ENCODE measurements around the gene SF3A2. TPM values are rescaled to one million over a fixed set of nuclear protein-coding genes. Genes with fewer than 3 reads are reported as not detected.

SF3A2 gene
- total RNA-seq, 2 donors from 2014 or later = 146 to 147 TPM

GRCh38 chr19:2225415-2226050, 11.1 kb upstream of the SF3A2 start:
- no peak overlapping the region for H3K4me3 Mint-ChIP-seq
- DNase-seq = no peak
- peaks cover 5% of the 10 kb centered on the region for H3K4me1 Mint-ChIP-seq (ENCODE audit: low read depth)
- no peaks in the 10 kb centered on the region for H3K9me3 Mint-ChIP-seq
- H3K36me3 Mint-ChIP-seq (ENCODE audit: insufficient read depth in 2 of 2) = peaks cover 3 to 16% of the 10 kb centered on the region in 2 donors
- H3K27me3 Mint-ChIP-seq (ENCODE audit: low read depth) = no peaks in the 10 kb centered on the region
- no peak for ATAC-seq (replicated peaks in 1 of 2)
- H3K27ac Mint-ChIP-seq = no peak overlapping the region

DNA sequence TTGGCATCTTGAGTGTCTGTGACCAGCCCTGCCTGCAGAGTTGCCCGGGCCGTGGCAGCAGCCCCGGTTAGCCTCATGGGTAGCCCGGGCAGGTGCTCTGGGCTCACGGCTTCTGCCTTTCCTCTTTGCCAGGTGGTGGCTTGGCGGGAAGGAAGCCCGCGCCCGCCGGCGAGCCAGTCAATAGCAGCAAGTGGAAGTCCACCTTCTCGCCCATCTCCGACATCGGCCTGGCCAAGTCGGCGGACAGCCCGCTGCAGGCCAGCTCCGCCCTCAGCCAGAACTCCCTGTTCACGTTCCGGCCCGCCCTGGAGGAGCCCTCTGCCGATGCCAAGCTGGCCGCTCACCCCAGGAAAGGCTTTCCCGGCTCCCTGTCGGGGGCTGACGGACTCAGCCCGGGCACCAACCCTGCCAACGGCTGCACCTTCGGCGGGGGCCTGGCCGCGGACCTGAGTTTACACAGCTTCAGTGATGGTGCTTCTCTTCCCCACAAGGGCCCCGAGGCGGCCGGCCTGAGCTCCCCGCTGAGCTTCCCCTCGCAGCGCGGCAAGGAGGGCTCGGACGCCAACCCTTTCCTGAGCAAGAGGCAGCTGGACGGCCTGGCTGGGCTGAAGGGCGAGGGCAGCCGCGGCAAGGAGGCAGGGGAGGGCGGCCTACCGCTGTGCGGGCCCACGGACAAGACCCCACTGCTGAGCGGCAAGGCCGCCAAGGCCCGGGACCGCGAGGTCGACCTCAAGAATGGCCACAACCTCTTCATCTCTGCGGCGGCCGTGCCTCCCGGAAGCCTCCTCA, 10.4 kb upstream of the SF3A2 start:
- ATAC-seq (replicated peaks in 1 of 2) (no peak), DNase-seq (no peak)
- H3K27ac Mint-ChIP-seq = no peak overlapping the region
- H3K9me3 Mint-ChIP-seq = no peaks in the 10 kb centered on the region
- H3K27me3 Mint-ChIP-seq (ENCODE audit: low read depth) = no peaks in the 10 kb centered on the region
- H3K4me1 Mint-ChIP-seq (ENCODE audit: low read depth) = peaks cover 5% of the 10 kb centered on the region
- H3K4me3 Mint-ChIP-seq = no peak overlapping the region
- H3K36me3 Mint-ChIP-seq (ENCODE audit: insufficient read depth in 2 of 2) = peaks cover 3 to 16% of the 10 kb centered on the region in 2 donors

- Mint-ChIP-seq H3K4me1 (ENCODE audit: low read depth) (peaks cover 5% of the 10 kb centered on the region), H3K9me3 (no peaks in the 10 kb centered on the region), H3K4me3 (no peak overlapping the region), H3K27me3 (ENCODE audit: low read depth) (no peaks in the 10 kb centered on the region), H3K36me3 (ENCODE audit: insufficient read depth in 2 of 2) (peaks cover 3 to 16% of the 10 kb centered on the region in 2 donors), H3K27ac (no peak overlapping the region)
- DNase-seq (no peak), ATAC-seq (replicated peaks in 1 of 2) (no peak)
Measured at GRCh38 chr19:2226840-2227360, 9.7 kb upstream of the SF3A2 start.

GRCh38 chr19:2227415-2228156, 9.0 kb upstream of the SF3A2 start:
- no peaks in the 10 kb centered on the region for H3K27me3 Mint-ChIP-seq (ENCODE audit: low read depth)
- DNase-seq = no peak
- peaks cover 5% of the 10 kb centered on the region for H3K4me1 Mint-ChIP-seq (ENCODE audit: low read depth)
- peaks cover 3 to 14% of the 10 kb centered on the region in 2 donors for H3K36me3 Mint-ChIP-seq (ENCODE audit: insufficient read depth in 2 of 2)
- H3K9me3 Mint-ChIP-seq = no peaks in the 10 kb centered on the region
- H3K27ac Mint-ChIP-seq = no peak overlapping the region
- no peak for ATAC-seq (replicated peaks in 1 of 2)
- H3K4me3 Mint-ChIP-seq = no peak overlapping the region

DNA sequence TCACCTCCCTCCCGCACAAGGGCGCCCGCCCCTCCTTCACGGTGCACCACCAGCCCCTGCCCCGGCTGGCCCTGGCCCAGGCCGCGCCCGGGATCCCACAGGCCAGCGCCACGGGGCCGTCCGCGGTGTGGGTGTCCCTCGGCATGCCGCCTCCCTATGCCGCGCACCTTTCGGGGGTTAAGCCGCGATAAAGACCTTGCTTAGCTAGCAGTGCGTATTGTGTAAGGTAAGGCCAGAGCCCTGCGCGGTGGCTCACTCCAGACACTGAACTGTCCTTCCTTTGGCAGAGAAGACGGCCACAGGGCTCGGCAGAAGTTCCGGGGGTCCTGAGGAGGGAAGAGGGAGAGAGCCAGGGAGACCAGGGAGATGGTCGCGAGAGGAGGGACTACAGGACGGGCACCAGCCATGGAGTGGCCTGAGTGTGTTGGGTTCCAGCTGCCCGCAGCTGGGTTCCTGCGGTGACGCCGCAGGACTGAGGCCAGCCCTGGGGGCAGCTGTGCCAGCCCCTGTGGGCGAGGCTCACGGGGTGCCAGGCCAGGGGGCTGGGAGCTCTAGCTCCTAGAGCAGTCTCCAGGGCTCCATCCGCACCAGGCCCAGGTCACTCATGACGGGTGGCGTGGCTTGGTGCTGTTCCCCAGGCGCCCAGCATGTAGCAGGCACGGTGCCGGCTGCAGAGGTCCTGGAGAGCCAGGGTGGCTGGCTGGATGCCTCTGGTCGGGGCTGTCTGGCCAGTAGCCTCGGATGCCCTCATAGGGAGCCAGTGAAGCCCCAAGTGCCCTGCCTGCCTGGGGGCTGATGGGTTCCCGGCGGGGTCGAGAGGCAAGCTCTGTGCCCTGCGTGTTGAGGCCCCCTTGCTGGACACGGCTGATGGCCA, 8.2 kb upstream of the SF3A2 start:
- DNase-seq (no peak), ATAC-seq (replicated peaks in 1 of 2) (no peak)
- no peaks in the 10 kb centered on the region for H3K27me3 Mint-ChIP-seq (ENCODE audit: low read depth)
- peaks cover 3 to 14% of the 10 kb centered on the region in 2 donors for H3K36me3 Mint-ChIP-seq (ENCODE audit: insufficient read depth in 2 of 2)
- H3K4me1 Mint-ChIP-seq (ENCODE audit: low read depth) = peaks cover 5% of the 10 kb centered on the region
- H3K4me3 Mint-ChIP-seq = no peak overlapping the region
- H3K9me3 Mint-ChIP-seq = no peaks in the 10 kb centered on the region
- H3K27ac Mint-ChIP-seq = peak overlapping the region; percentile 44

DNA sequence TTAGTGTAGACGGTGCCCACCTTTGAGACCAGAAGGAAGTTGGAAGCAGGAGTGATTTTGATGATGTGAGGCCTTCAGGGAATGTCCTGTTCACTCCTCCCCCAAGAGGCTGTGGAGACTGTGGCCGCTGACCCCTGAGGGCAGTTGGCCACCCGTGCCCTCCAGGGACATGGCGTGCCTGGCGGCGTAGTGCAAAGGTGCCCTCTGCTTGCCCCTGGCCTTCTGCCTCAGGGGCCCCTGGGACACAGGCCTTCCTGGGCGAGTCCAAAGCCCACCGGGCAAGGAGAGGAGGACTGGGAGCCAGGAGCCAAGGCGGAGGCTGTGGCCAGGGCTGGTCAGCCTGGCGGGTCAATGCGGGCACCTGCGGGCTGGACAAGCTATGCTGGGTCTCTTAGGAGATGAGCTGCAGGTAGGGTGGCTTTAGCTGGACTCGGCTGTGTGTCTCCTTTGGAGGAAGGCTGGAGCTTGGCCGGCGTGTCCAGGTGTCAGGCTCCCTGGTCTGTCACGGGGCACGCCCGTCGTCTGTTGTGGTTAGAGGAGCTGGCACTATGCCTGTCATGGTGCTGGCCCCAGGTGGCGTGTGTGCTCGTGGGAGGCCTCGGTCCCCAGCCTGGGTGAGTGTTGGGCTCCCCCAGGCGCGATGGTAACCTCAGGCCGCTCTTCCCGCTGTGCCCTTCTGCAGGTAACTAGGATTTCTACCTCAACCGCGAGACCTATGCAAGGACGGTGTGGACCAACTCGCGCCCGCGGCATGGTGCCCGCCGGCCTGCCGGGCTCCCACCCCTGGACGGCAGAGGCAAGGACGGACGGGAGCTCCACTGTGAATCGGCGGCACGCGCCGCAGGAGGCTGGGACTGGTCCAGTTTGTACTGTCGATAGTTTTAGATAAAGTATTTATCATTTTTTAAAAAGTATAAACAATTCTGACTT, 7.3 kb upstream of the SF3A2 start:
- DNase-seq (no peak), ATAC-seq (replicated peaks in 1 of 2) (no peak)
- H3K36me3 Mint-ChIP-seq (ENCODE audit: insufficient read depth in 2 of 2) = peaks cover 6 to 10% of the 10 kb centered on the region in 2 donors
- no peaks in the 10 kb centered on the region for H3K27me3 Mint-ChIP-seq (ENCODE audit: low read depth)
- H3K4me1 Mint-ChIP-seq (ENCODE audit: low read depth) = peaks cover 6% of the 10 kb centered on the region
- H3K9me3 Mint-ChIP-seq = no peaks in the 10 kb centered on the region
- H3K4me3 Mint-ChIP-seq = no peak overlapping the region
- no peak overlapping the region for H3K27ac Mint-ChIP-seq

DNA sequence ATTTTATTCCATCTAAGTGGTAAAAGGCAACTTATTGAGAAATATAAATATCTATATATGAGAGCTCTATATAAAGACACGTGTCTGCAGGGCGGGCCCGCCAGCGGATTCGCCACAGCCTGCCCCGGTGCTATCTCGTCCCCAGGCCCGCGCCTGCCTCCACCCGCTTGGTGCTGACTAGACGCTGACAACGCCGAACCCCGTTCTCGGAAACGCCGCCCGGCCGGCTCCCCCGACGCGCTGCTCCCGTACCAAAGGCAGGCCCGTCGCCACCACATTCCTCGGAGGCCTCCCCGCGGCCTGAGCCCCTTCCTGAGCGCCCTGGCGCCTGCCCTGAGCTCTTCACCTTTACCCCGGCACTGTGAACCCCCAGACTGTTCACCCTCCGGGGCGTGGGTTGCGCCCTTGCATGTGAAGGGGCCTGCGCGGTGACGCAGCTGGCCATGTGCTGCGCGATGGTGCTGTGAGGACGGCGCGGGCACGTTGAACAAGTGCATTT, 6.5 kb upstream of the SF3A2 start:
- Mint-ChIP-seq H3K4me1 (ENCODE audit: low read depth) (peaks cover 13% of the 10 kb centered on the region), H3K9me3 (no peaks in the 10 kb centered on the region), H3K36me3 (ENCODE audit: insufficient read depth in 2 of 2) (peaks cover 6 to 7% of the 10 kb centered on the region in 2 donors), H3K27me3 (ENCODE audit: low read depth) (no peaks in the 10 kb centered on the region), H3K27ac (peak overlapping the region; percentile 85), H3K4me3 (no peak overlapping the region)
- ATAC-seq (replicated peaks in 1 of 2) = no peak
- DNase-seq = no peak

- ATAC-seq (replicated peaks in 1 of 2) (no peak), DNase-seq (no peak)
- Mint-ChIP-seq H3K27me3 (ENCODE audit: low read depth) (no peaks in the 10 kb centered on the region), H3K36me3 (ENCODE audit: insufficient read depth in 2 of 2) (peaks cover 5 to 8% of the 10 kb centered on the region in 2 donors), H3K27ac (peak overlapping the region; percentile 85), H3K4me3 (no peak overlapping the region), H3K9me3 (no peaks in the 10 kb centered on the region), H3K4me1 (ENCODE audit: low read depth) (peaks cover 17% of the 10 kb centered on the region)
Measured at GRCh38 chr19:2230807-2231533, 5.7 kb upstream of the SF3A2 start.

GRCh38 chr19:2231621-2232221, 4.9 kb upstream of the SF3A2 start:
- H3K4me1 Mint-ChIP-seq (ENCODE audit: low read depth) = peaks cover 17% of the 10 kb centered on the region
- H3K27me3 Mint-ChIP-seq (ENCODE audit: low read depth) = no peaks in the 10 kb centered on the region
- H3K36me3 Mint-ChIP-seq (ENCODE audit: insufficient read depth in 2 of 2) = peaks cover 6 to 11% of the 10 kb centered on the region in 2 donors
- no peak for DNase-seq
- H3K27ac Mint-ChIP-seq = no peak overlapping the region
- no peak for ATAC-seq (replicated peaks in 1 of 2)
- no peak overlapping the region for H3K4me3 Mint-ChIP-seq
- no peaks in the 10 kb centered on the region for H3K9me3 Mint-ChIP-seq

DNA sequence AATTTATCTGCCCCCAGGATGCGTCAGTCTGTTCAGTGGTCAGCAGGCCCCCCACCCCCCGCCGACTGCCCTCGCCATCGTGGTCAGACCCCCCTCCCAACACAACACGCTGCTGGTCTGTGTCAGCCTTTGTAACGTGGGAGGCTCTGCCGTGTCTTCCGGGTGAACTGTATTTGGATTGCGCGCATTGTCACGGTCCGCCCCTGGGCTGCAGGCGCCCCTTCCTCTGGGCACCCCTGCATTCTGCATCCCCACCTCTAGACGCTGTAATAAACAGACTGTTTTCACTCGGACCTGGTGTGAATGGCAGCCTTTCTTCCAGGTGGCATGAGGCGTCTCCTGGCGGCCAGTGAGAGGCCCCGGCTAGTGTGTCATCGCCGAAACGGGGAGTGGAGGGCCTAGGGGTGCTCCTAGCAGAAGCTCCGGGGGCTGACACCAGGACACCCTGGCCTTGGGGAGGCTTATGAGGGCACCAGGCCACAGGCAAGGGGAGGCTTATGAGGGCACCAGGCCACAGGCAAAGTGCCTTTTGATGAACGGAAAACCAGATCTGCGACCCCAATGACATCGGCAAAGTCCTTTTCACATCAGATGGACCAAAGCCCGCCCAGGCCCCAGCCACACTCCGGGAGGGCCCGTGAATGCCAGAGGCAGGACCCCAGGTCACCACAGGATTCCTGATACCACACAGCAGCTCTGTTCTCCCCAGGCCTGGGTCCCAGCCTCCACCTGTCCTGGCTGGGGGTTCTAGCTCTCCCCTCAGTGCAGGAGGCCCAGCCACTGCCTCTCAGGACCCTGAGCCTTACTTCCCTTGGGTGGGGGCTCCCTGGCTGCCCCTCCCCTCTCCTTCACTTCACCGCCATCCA, 4.1 kb upstream of the SF3A2 start:
- peaks cover 18% of the 10 kb centered on the region for H3K4me1 Mint-ChIP-seq (ENCODE audit: low read depth)
- DNase-seq (no peak), ATAC-seq (replicated peaks in 1 of 2) (no peak)
- no peaks in the 10 kb centered on the region for H3K9me3 Mint-ChIP-seq
- H3K36me3 Mint-ChIP-seq (ENCODE audit: insufficient read depth in 2 of 2) = peaks cover 5 to 10% of the 10 kb centered on the region in 2 donors
- no peaks in the 10 kb centered on the region for H3K27me3 Mint-ChIP-seq (ENCODE audit: low read depth)
- H3K4me3 Mint-ChIP-seq = no peak overlapping the region
- H3K27ac Mint-ChIP-seq = no peak overlapping the region

All from activated T-cell treated with anti-CD3 and anti-CD28 coated beads, Interleukin-2, amount 50 U/mL, for 72 hours (primary cell).